Naive thymus-derived CD4-positive, alpha-beta T cell (primary cell): Measurements from ENCODE around the gene RPE65. TPM values are rescaled to one million over a fixed set of nuclear protein-coding genes. Genes with fewer than 3 reads are reported as not detected.
"Not testable (repeated sequence)": the region's sequence is repeated elsewhere in the genome, so short reads cannot be mapped to it uniquely, and the experiment has no call there.

Experiments used
- ATAC-seq: fragments of 150-1000 bp; cut with Tn5 transposase; 2 replicates; pipeline ENCODE4 v1.10.0; 2021; ENCODE audit warnings: mild to moderate bottlenecking, moderate library complexity
- CTCF ChIA-PET: fragments of 350-600 bp; sonication (Branson Sonifier 250); formaldehyde crosslinking; loops from one replicate; lab custom pipeline; 2021; ENCODE audit warnings: antibody characterized with exemption; lab: Charles Lee
- POLR2A ChIA-PET: fragments of 350-600 bp; sonication (Branson Sonifier 250); formaldehyde crosslinking; loops from one replicate; lab custom pipeline; 2021; ENCODE audit warnings: antibody characterized with exemption, inconsistent platforms; lab: Charles Lee
- DNase-seq, 9 donors: peaks; one replicate each; pipeline versions ENCODE4 v3.0.0 to v3.0.0-alpha.2; 2020 to 2022; ENCODE audit warnings: mixed read lengths in 1 of 9
- H3K27ac ChIP-seq: one replicate; pipeline ENCODE4 v1.7.0; 2013; ENCODE audit warnings: mild to moderate bottlenecking, low read depth, low read length, moderate library complexity
- H3K27me3 ChIP-seq, 2 donors: one replicate each; pipeline ENCODE4 v1.7.0; 2013; ENCODE audit warnings: low read length in 2 of 2, mild to moderate bottlenecking in 2 of 2, moderate library complexity in 2 of 2; ENCODE audit not compliant: control insufficient read depth in 2 of 2, insufficient read depth in 2 of 2
- H3K36me3 ChIP-seq, 3 experiments: 1 replicate in 2 of 3; 2 replicates in 1 of 3; pipeline ENCODE4 v1.7.0; 2013; ENCODE audit warnings: low read length in 3 of 3, mild to moderate bottlenecking in 3 of 3, moderate library complexity in 1 of 3; ENCODE audit not compliant: insufficient read depth in 3 of 3, control insufficient read depth in 2 of 3
- H3K4me1 ChIP-seq, 2 donors: one replicate each; pipeline ENCODE4 v1.7.0; 2013; ENCODE audit warnings: low read length in 2 of 2, mild to moderate bottlenecking in 2 of 2, moderate library complexity in 1 of 2; ENCODE audit not compliant: control insufficient read depth in 2 of 2, insufficient read depth in 2 of 2
- H3K4me3 ChIP-seq: 2 replicates; pipeline ENCODE4 v1.7.0; 2013; ENCODE audit warnings: mild to moderate bottlenecking, low read length
- H3K9me3 ChIP-seq, 3 experiments: 1 replicate in 2 of 3; 2 replicates in 1 of 3; pipeline ENCODE4 v1.7.0; 2013; ENCODE audit warnings: low read length in 3 of 3; ENCODE audit not compliant: control insufficient read depth in 2 of 3
- H3K27ac Mint-ChIP-seq, 9 donors: one replicate each; pipeline ENCODE4 v1.8.0; 2020 to 2022; ENCODE audit warnings: mixed read lengths in 9 of 9, mild to moderate bottlenecking in 8 of 9, moderate library complexity in 5 of 9, inconsistent platforms in 2 of 9
- H3K27me3 Mint-ChIP-seq, 5 donors: one replicate each; pipeline ENCODE4 v1.8.0; 2021 to 2022; ENCODE audit warnings: mixed read lengths in 5 of 5, mild to moderate bottlenecking in 1 of 5
- H3K36me3 Mint-ChIP-seq, 5 donors: one replicate each; pipeline ENCODE4 v1.8.0; 2020 to 2022; ENCODE audit warnings: mixed read lengths in 5 of 5, mild to moderate bottlenecking in 3 of 5, inconsistent platforms in 1 of 5
- H3K4me1 Mint-ChIP-seq, 7 donors: one replicate each; pipeline ENCODE4 v1.8.0; 2020 to 2022; ENCODE audit warnings: mixed read lengths in 7 of 7, mild to moderate bottlenecking in 3 of 7, inconsistent platforms in 1 of 7
- H3K4me3 Mint-ChIP-seq, 10 donors: one replicate each; pipeline ENCODE4 v1.8.0; 2020 to 2022; ENCODE audit warnings: mild to moderate bottlenecking in 10 of 10, mixed read lengths in 10 of 10, moderate library complexity in 6 of 10, inconsistent platforms in 2 of 10
- H3K9me3 Mint-ChIP-seq, 11 donors: one replicate each; pipeline ENCODE4 v1.8.0; 2020 to 2022; ENCODE audit warnings: mixed read lengths in 11 of 11, mild to moderate bottlenecking in 4 of 11, inconsistent platforms in 1 of 11, moderate library complexity in 1 of 11
- intact Hi-C, 2 donors: fragments of 100-400 bp; cut with micrococcal nuclease; formaldehyde crosslinking; loops; one replicate each; pipeline ENCODE4 v1.15.1; 2023
- polyA plus RNA-seq, 2 donors: library from polyadenylated mRNA; unstranded; fragments of 300-500 nt; fragmentation: Illumina TruSeq; gene quantifications; one replicate each; pipeline ENCODE4 v1.2.3, GENCODE V29; 2021
- total RNA-seq, 6 experiments: library from RNA in 5 of 6; stranded (reverse) in 5 of 6; gene quantifications; 1 replicate in 5 of 6; 2 replicates in 1 of 6; pipeline ENCODE4 v1.2.3 and lab custom pipeline; 2021 to 2026

RPE65 gene
- total and polyA plus RNA-seq, 7 experiments from 2014 or later = not detected

DNA sequence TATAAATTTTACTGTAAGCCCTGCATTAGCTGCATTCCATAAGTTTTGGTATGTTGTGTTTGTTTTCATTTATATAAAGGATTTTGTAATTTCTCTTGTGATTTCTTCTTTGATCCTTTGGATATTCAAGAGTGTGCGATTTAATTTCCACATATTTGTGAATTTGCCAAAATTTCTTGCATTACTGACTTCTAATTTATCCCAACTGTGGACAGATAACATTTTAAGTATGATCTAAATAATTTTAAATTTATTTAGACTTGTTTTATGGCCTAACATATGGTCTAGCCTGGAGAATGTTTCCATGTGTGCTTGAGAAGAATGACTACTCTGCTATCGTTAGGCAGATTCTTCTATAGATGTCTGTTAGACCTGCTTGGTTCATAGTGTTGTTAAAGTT, 23.2 kb downstream of the RPE65 start:
- peaks cover 0 to 3% of the 10 kb centered on the region in 2 donors for H3K27me3 ChIP-seq
- Mint-ChIP-seq H3K4me1 (no peaks in the 10 kb centered on the region), H3K27ac (no peak overlapping the region), H3K36me3 (no peaks in the 10 kb centered on the region), H3K9me3 (peaks cover 0 to 3% (median 0%) of the 10 kb centered on the region in 11 donors), H3K27me3 (peaks cover 0 to 7% (median 0%) of the 10 kb centered on the region in 5 donors), H3K4me3 (no peak overlapping the region)
- DNase-seq = no peak
- H3K27ac ChIP-seq = no peak overlapping the region
- H3K4me1 ChIP-seq = no peaks in the 10 kb centered on the region
- no peaks in the 10 kb centered on the region for H3K36me3 ChIP-seq
- no peak for ATAC-seq
- intact Hi-C loops = no loop called here
- H3K4me3 ChIP-seq = no peak overlapping the region
- ChIA-PET CTCF (no interaction called here), POLR2A (interaction anchor here (0.6 kb wide), 1 partner anchor 455 kb away, joined by 5 read pairs; no protein-coding TSS in a partner anchor)
- H3K9me3 ChIP-seq = no peaks in the 10 kb centered on the region

DNA sequence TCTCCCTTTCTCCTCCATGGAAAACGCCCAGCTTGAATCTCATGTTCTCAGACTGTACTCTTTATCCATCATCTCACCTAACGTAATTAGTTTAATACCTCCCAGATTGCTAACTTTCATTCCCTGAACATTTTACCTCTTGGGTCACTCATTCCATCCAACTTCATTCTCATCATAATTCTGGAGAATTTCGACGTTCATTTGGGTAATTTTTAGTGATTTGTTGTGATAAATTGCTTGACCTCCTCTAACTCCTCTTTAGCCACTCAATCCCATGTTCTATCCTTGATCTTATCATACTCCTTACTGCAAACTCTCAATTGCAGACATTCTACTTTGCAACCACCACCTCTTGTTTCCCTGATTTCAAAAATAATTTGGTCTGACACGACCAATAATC, 28.4 kb downstream of the RPE65 start:
- H3K9me3 ChIP-seq = no peaks in the 10 kb centered on the region
- ChIA-PET POLR2A (no interaction called here), CTCF (no interaction called here)
- no peaks in the 10 kb centered on the region for H3K36me3 ChIP-seq
- Mint-ChIP-seq H3K27me3 (peaks cover 0 to 6% (median 0%) of the 10 kb centered on the region in 5 donors), H3K27ac (no peak overlapping the region), H3K4me3 (no peak overlapping the region), H3K9me3 (peaks cover 0 to 3% (median 0%) of the 10 kb centered on the region in 11 donors), H3K4me1 (no peaks in the 10 kb centered on the region), H3K36me3 (no peaks in the 10 kb centered on the region)
- no peak overlapping the region for H3K27ac ChIP-seq
- ATAC-seq (no peak), DNase-seq (no peak)
- no peak overlapping the region for H3K4me3 ChIP-seq
- H3K4me1 ChIP-seq = no peaks in the 10 kb centered on the region
- intact Hi-C loops = no loop called here
- H3K27me3 ChIP-seq = no peaks in the 10 kb centered on the region

DNA sequence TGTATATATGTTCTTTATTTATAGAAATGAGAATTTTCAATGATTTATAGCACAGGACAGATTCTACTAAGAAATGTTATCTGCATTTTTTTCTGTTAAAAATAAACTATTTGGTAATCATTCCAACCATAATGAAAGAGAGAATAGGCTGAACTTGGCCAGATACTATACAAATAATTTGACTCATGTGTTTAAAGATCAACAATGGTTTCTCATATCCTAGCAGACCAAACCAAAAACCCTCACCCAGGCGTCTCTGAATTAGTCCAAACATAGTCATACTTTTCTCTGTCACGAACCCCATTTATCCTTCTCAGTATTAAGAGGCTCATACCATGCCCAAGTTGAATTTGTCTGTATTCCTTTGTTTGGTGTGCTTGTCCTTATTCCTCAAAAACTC, 40.3 kb downstream of the RPE65 start:
- Mint-ChIP-seq H3K9me3 (peaks cover 0 to 3% (median 0%) of the 10 kb centered on the region in 11 donors), H3K27ac (no peak overlapping the region), H3K4me3 (no peak overlapping the region), H3K27me3 (no peaks in the 10 kb centered on the region), H3K4me1 (no peaks in the 10 kb centered on the region), H3K36me3 (no peaks in the 10 kb centered on the region)
- Histone ChIP-seq H3K27me3 (no peaks in the 10 kb centered on the region), H3K36me3 (no peaks in the 10 kb centered on the region), H3K4me1 (no peaks in the 10 kb centered on the region), H3K27ac (no peak overlapping the region), H3K4me3 (no peak overlapping the region), H3K9me3 (no peaks in the 10 kb centered on the region)
- ChIA-PET POLR2A (no interaction called here), CTCF (no interaction called here)
- ATAC-seq (no peak), DNase-seq (no peak)
- intact Hi-C loops = no loop called here

DNA sequence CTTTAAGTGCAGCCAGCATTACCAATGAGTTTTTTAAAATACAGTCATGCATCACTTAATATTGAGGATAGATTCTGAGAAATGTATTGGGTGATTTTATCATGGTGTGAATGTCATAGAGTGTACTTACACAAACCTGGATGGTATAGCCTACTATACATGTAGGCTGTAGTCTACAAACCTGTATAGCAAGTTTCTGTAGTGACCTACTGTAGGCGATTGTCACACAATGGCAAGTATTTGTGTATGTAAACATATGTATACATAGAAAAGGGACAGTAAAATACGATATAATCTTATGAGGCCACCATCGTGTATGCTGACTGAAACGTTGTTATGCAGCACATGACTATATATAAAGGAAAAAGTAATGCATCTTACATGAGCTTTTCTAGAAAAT, 48.2 kb downstream of the RPE65 start:
- H3K27ac ChIP-seq = no peak overlapping the region
- H3K36me3 Mint-ChIP-seq = no peaks in the 10 kb centered on the region
- H3K27me3 ChIP-seq = no peaks in the 10 kb centered on the region
- no peak overlapping the region for H3K27ac Mint-ChIP-seq
- peaks cover 0 to 6% (median 0%) of the 10 kb centered on the region in 11 donors for H3K9me3 Mint-ChIP-seq
- ATAC-seq (no peak), DNase-seq (no peak)
- CTCF ChIA-PET = no interaction called here
- intact Hi-C loops = no loop called here
- H3K4me1 Mint-ChIP-seq = no peaks in the 10 kb centered on the region
- no peaks in the 10 kb centered on the region for H3K4me1 ChIP-seq
- POLR2A ChIA-PET = no interaction called here
- peaks cover 0 to 9% (median 0%) of the 10 kb centered on the region in 5 donors for H3K27me3 Mint-ChIP-seq
- H3K9me3 ChIP-seq = no peaks in the 10 kb centered on the region
- H3K4me3 ChIP-seq = no peak overlapping the region
- H3K36me3 ChIP-seq = no peaks in the 10 kb centered on the region
- H3K4me3 Mint-ChIP-seq = no peak overlapping the region

DNA sequence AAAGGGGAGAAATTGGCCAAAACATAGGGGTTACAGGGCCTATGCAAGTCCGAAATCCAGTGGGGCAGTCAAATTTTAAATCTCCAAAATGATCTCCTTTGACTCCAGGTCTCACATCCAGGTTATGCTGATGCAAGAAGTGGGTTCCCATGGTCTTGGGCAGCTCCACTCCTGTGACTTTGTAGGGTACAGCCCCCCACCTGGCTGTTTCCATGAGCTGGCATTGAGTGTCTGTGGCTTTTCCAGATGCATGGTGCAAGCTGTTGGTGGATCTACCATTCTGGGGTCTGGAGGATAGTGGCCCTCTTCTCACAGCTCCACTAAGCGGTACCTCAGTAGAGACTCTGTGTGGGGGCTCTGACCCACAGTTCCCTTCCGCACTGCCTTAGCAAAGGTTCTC, 54.2 kb downstream of the RPE65 start:
- H3K27me3 Mint-ChIP-seq, H3K9me3 ChIP-seq, ATAC-seq, CTCF ChIA-PET, H3K9me3 Mint-ChIP-seq, DNase-seq, H3K4me1 Mint-ChIP-seq, H3K4me3 Mint-ChIP-seq, H3K27ac ChIP-seq, H3K4me1 ChIP-seq, H3K4me3 ChIP-seq, H3K36me3 ChIP-seq, H3K27ac Mint-ChIP-seq, H3K27me3 ChIP-seq, H3K36me3 Mint-ChIP-seq, intact Hi-C loops, POLR2A ChIA-PET: not testable (repeated sequence)

DNA sequence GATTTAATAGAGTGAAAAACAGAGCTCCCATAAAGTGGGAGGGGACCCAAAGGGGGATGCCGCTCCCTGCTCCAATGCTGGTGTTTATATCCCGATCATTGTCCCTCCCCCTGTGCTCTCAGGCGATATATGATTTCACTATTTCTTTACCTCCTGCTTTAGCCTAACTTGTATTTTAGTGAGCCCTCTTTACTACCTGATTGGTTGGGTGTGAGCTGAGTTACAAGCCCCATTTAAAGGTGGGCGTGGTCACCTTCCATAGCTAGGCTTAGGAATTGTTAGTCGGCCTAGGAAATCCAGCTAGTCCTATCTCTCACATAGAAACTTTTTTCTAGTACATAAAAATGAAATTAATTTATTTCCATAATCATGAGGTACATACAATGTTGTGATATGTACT, 57.3 kb downstream of the RPE65 start:
- CTCF ChIA-PET, intact Hi-C loops, H3K27me3 ChIP-seq, POLR2A ChIA-PET, H3K36me3 ChIP-seq, H3K27me3 Mint-ChIP-seq, H3K4me1 Mint-ChIP-seq, H3K4me3 ChIP-seq, H3K9me3 ChIP-seq, ATAC-seq, H3K36me3 Mint-ChIP-seq, H3K4me3 Mint-ChIP-seq, H3K4me1 ChIP-seq, DNase-seq, H3K27ac ChIP-seq, H3K27ac Mint-ChIP-seq: not testable (repeated sequence)
- peaks cover 0 to 10% (median 1%) of the 10 kb centered on the region in 11 donors for H3K9me3 Mint-ChIP-seq

DNA sequence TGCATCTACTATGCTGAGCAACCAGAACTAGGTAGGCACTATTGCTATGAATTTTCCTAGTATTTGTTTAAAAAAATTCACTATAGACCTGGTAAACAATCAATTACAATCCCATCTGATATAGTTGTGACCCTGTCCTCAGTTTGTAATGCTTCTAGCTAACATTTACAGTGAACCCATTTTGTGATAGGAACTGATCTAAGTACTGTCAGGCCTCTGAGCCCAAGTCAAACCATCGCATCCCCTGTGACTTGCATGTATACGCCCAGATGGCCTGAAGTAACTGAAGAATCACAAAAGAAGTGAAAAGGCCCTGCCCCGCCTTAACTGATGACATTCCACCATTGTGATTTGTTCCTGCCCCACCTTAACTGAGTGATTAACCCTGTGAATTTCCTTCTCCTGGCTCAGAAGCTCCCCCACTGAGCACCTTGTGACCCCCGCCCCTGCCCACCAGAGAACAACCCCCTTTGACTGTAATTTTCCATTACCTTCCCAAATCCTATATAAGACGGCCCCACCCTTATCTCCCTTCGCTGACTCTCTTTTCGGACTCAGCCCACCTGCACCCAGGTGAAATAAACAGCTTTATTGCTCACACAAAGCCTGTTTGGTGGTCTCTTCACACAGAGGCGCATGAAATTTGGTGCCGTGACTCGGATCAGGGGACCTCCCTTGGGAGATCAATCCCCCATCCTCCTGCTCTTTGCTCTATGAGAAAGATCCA, 63.8 kb downstream of the RPE65 start:
- H3K4me3 ChIP-seq, H3K36me3 ChIP-seq, H3K4me1 Mint-ChIP-seq, intact Hi-C loops, CTCF ChIA-PET, ATAC-seq, H3K9me3 Mint-ChIP-seq, H3K36me3 Mint-ChIP-seq, POLR2A ChIA-PET, H3K27ac ChIP-seq, H3K27me3 ChIP-seq, H3K27ac Mint-ChIP-seq, H3K9me3 ChIP-seq, H3K4me1 ChIP-seq, DNase-seq, H3K4me3 Mint-ChIP-seq: not testable (repeated sequence)
- H3K27me3 Mint-ChIP-seq = peaks cover 0 to 14% (median 0%) of the 10 kb centered on the region in 5 donors
